Ascending aorta (tissue), 2 donors: ENCODE results near the gene CNEP1R1. TPM values are rescaled to one million over a fixed set of nuclear protein-coding genes. Genes with fewer than 3 reads are reported as not detected.

ENCODE experiments used
- DNase-seq, 2 donors: peaks; one replicate each; pipeline ENCODE4 v3.0.0-alpha.2; 2019; ENCODE audit warnings: low spot score in 2 of 2
- H3K27ac ChIP-seq, 2 donors: fragments of 200-600 bp; sonication (generic); one replicate each; pipeline ENCODE4 v1.5.1; 2016 to 2017; ENCODE audit warnings: mild to moderate bottlenecking in 1 of 2
- H3K27me3 ChIP-seq: fragments of 200-600 bp; sonication (generic); one replicate; pipeline ENCODE4 v1.5.1; 2017
- H3K36me3 ChIP-seq, 2 donors: fragments of 200-600 bp; sonication (generic); one replicate each; pipeline ENCODE4 v1.5.1; 2016
- H3K4me1 ChIP-seq, 2 donors: fragments of 200-600 bp; sonication (generic); one replicate each; pipeline ENCODE4 v1.5.1; 2016 to 2017; ENCODE audit warnings: mild to moderate bottlenecking in 1 of 2
- H3K4me3 ChIP-seq, 2 donors: fragments of 200-600 bp; sonication (generic); one replicate each; pipeline ENCODE4 v1.5.1; 2016 to 2017; ENCODE audit warnings: mild to moderate bottlenecking in 1 of 2
- H3K9me3 ChIP-seq, 2 donors: fragments of 200-600 bp; sonication (generic); one replicate each; pipeline ENCODE4 v1.5.1; 2016
- CTCF ChIP-seq, 3 experiments: fragments of 200-600 bp in 2 of 3; fragments of 450-650 bp in 1 of 3; sonication (generic) in 2 of 3; IDR thresholded peaks; one replicate each; pipeline ENCODE4 v1.5.1; 2016 to 2019; ENCODE audit warnings: antibody characterized with exemption in 3 of 3, mild to moderate bottlenecking in 1 of 3, moderate library complexity in 1 of 3
- intact Hi-C: fragments of 100-400 bp; cut with DNase I; formaldehyde crosslinking; loops from one replicate; pipeline ENCODE4 v1.15.1; 2023
- total RNA-seq: library from RNA; depleted of rRNA; stranded (reverse); fragments of >200 nt; gene quantifications from one replicate; pipeline ENCODE4 v1.1.0, GENCODE V29; 2016

The CNEP1R1 gene
- total RNA-seq, 1 donor from 2014 or later, result 5.9 TPM

- no peak for DNase-seq
- H3K27me3 ChIP-seq, result no peaks in the 10 kb centered on the region
- intact Hi-C loops, result loop anchor here (2.0 to 10.0 kb wide), 5 partner anchors 143 to 675 kb away; partner anchors contain the start of genes BRD7, CYLD and ZNF423
Observed at GRCh38 chr16:50067290-50067853, 42.3 kb downstream of the CNEP1R1 start.

GRCh38 chr16:50068550-50068949 lies 43.5 kb downstream of the CNEP1R1 start:
- H3K27ac ChIP-seq, result no peak overlapping the region
- no peak for DNase-seq
- H3K4me1 ChIP-seq, result peaks cover 4 to 20% of the 10 kb centered on the region in 2 donors
- TF ChIP-seq CTCF (IDR thresholded peaks at IDR 0.05), result no peak
- peaks cover 4 to 8% of the 10 kb centered on the region in 2 donors for H3K36me3 ChIP-seq
- H3K9me3 ChIP-seq, result no peaks in the 10 kb centered on the region
- no peak overlapping the region for H3K4me3 ChIP-seq
- intact Hi-C loops, result loop anchor here (5.0 to 10.0 kb wide), 4 partner anchors 211 to 674 kb away; partner anchors contain the start of genes BRD7, CYLD and ZNF423
- no peaks in the 10 kb centered on the region for H3K27me3 ChIP-seq

More at GRCh38 chr16:50067290-50067853, 42.3 kb downstream of the CNEP1R1 start:
- no peak overlapping the region for H3K27ac ChIP-seq
- peak overlapping the region; percentile 20 to 80 for H3K4me3 ChIP-seq
- peak; percentile 21 to 34 (median 34) for TF ChIP-seq CTCF (IDR thresholded peaks at IDR 0.05)
- H3K36me3 ChIP-seq, result peaks cover 4 to 8% of the 10 kb centered on the region in 2 donors
- H3K9me3 ChIP-seq, result no peaks in the 10 kb centered on the region
- H3K4me1 ChIP-seq, result peaks cover 4 to 20% of the 10 kb centered on the region in 2 donors

DNA sequence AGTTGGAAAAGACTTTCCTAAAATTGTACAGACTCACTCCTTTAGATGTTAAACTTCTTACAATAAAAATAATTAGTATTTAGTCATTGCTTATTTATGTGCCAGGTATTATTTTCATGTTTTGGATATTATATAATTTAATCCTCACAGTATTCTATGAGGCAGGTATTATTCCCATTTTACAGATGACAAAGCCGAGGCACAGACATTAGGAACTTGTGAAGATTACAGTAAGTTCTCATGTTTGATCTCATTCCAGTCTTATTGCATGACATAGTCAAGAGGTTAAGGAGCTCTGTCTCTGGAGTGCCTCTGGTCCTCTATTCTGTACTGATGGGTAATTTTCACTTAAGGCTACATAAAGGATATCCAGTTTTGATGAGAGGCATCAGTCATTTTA lies 44.0 kb downstream of the CNEP1R1 start:
- intact Hi-C loops, result loop anchor here (5.0 to 10.0 kb wide), 4 partner anchors 212 to 673 kb away; partner anchors contain the start of genes BRD7, CYLD and ZNF423
- H3K27ac ChIP-seq, result no peak overlapping the region
- TF ChIP-seq CTCF (IDR thresholded peaks at IDR 0.05), result no peak
- DNase-seq, result no peak
- peaks cover 4 to 20% of the 10 kb centered on the region in 2 donors for H3K4me1 ChIP-seq
- H3K9me3 ChIP-seq, result no peaks in the 10 kb centered on the region
- H3K36me3 ChIP-seq, result peaks cover 4 to 8% of the 10 kb centered on the region in 2 donors
- H3K4me3 ChIP-seq, result no peak overlapping the region
- no peaks in the 10 kb centered on the region for H3K27me3 ChIP-seq

DNA sequence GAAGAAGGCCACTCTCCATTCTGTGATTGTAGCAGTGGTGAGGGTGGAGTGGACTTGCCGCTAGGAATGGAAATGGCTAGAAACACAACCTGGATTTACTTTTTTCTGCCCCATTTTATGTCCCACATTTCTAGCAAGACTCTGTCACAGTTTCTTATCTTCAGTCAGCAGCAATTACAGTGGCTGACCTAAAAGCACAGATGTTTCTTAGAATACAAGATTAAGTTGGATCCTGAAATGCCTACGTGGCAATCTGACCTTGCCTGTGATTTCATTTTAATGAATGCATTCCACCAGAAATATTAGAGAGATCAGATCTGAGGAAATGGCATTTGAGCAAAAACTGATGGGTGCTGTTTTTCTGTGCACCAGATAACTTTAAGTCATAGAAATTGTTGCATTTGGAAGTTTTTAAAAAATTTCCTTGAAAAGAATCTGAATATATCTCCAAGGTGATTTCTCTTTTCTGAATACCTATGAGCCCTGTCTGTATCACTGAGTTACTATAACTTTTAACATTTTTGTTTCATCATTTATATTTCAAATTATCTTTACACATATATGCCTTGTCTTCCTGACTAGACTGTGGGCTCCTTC lies 46.1 kb downstream of the CNEP1R1 start:
- no peak for DNase-seq
- H3K4me3 ChIP-seq, result no peak overlapping the region
- H3K36me3 ChIP-seq, result peaks cover 8 to 9% of the 10 kb centered on the region in 2 donors
- H3K27me3 ChIP-seq, result no peaks in the 10 kb centered on the region
- H3K4me1 ChIP-seq, result peaks cover 4 to 20% of the 10 kb centered on the region in 2 donors
- TF ChIP-seq CTCF (IDR thresholded peaks at IDR 0.05), result no peak
- no peaks in the 10 kb centered on the region for H3K9me3 ChIP-seq
- H3K27ac ChIP-seq, result no peak overlapping the region
- intact Hi-C loops, result no loop called here

DNA sequence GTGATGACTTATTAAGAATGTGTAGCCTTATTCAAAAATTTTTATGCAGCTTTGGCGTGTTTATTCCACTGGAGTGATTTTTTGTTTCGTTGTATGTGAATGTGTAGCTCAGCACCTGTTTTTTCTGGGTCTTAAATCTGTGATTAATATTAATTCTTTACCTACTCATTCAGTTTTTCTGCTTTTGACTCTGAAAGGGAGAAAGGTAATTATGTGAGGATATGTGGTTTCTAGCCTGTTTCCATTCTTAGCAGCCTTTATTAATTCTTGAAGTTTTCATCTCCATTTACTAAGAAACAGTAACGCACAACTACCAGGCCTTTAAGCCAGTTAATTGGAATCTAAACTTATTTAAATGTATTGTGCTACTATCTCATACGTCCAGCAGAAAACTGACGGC lies 47.7 kb downstream of the CNEP1R1 start:
- H3K27me3 ChIP-seq, result no peaks in the 10 kb centered on the region
- no peak overlapping the region for H3K27ac ChIP-seq
- peaks cover 0 to 10% of the 10 kb centered on the region in 2 donors for H3K4me1 ChIP-seq
- H3K9me3 ChIP-seq, result no peaks in the 10 kb centered on the region
- TF ChIP-seq CTCF (IDR thresholded peaks at IDR 0.05), result no peak
- DNase-seq, result no peak
- no peak overlapping the region for H3K4me3 ChIP-seq
- intact Hi-C loops, result no loop called here
- H3K36me3 ChIP-seq, result peaks cover 9 to 21% of the 10 kb centered on the region in 2 donors
